HG03571 (cell line): ENCODE measurements around the gene LRRN2.
"Not testable (repeated sequence)": the region's sequence is repeated elsewhere in the genome, so short reads cannot be mapped to it uniquely, and the experiment has no call there.

ENCODE experiments used
- ATAC-seq: cut with Tn5 transposase; IDR thresholded peaks from one replicate; pipeline ENCODE4 v1.9.1; 2021; ENCODE audit not compliant: unreplicated experiment

The LRRN2 gene

DNA sequence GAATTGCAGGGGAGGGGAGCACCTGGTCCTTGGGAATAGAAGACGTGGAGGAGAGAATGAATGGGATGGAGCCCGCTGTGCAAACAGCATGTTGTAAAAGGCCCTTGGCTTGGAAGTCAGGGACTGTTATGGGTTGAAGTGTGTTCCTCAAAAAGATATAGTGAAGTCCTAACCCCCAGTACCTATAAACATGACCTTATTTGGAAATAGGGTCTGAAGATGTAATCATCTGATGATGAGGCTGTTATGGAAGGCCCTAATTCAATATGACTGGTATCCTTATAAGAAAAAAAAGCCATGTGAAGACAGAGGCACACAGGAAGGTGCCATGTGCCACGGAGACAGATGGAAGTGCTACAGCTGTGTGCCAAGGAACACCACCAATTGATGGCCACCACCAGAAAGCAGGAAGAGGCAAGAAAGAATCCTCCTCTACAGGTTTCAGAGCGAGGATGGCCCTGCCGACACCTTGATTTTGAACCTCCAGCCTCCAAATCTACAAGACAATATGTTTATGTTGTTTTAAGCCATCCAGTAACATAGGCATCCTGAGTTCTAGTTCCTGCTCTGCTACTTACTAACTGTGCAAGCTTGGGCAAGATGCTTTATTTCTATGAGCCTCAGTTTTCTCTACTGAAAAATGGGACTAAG lies 51.2 kb downstream of the LRRN2 start:
- ATAC-seq, result no peak

DNA sequence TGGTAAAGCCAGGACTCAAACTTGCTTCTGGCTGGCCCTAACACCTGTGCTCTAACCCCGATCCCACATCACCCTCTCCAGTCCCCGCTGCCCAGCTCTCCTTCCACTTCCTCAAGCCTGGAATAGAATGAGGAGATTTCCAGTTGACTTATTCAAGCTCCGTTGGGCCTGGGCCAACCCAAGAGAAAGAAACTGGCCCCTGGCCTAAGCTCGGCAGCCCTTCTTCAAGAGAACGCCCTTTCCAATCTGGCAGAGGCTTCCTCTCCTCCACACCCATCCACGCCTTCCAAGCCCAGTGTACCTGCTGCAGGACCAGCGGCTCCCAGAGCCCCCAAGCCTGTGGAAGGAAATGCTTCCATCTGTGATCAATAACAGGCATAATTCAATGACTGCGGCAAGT lies 51.9 kb downstream of the LRRN2 start:
- ATAC-seq, result no peak

DNA sequence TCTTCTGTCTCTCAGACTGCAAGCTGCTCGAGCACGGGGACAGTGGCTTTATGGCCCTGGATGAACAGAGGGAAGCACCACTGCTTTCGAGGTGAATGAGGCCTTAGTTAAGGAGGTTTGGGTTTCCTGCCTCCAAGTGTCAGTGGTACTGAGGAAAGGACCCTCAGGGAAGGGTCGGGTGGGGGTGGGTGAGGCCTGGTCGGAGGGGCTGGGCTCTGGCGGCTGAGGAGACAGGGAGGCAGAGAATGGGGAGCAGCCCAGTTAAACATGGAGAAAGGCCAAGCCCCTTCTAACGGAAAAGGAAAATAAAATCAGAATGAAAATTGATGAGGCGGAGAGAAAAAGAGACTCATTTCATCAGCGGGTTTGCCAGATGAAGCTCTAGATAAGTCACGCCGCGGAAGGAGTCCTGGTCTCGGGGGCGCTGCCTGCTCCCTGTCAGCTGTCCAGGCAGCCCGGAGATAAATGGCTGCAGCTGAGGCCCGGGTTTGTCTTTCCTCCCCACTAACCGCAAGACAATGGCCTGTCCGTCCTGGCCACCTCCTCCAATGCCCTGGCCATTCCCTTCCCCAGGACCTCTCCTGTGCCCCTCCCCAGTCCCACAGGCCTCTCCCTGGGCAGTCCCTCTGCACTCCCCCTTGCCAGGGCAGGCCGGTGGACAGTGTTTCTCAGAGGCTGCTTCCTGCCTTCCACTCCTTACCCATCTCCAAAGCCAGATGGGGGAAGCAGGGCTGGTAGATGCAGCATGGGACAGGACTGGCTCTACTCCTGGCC lies 55.2 kb downstream of the LRRN2 start:
- no peak for ATAC-seq

DNA sequence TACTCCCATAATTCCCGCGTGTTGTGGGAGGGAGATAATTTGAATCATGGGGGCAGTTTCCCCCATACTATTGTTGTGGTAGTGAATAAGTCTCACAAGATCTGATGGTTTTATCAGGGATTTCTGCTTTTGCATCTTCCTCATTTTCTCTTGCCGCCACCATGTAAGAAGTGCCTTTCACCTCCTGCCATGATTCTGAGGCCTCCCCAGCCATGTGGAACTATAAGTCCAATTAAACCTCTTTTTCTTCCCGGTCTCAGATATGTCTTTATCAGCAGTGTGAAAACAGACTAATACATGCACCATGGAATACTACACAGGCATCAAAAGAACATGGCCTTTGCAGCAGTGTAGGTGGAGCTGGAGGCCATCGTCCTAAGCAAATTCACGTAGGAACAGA lies 56.1 kb downstream of the LRRN2 start:
- not testable (repeated sequence) for ATAC-seq

DNA sequence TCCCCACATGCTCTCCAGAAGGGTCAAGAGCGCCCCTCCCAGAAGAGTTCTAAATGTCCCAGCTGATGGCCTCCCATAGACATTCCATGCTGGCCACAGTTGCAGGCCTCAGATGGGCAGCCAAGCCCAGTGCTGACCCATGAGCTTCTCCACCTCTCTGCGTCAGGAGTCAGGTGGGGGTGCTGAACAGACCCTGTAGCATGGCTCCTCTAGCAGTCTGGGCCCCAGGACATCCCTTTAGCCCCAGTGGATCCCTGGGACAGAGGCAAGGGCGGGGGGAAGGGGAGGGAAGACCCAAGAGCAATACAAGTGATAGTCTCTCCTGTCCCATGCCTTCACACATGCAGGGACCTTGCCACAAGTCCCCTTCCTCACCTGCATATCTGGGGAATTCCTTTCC lies 56.7 kb downstream of the LRRN2 start:
- ATAC-seq, result no peak

DNA sequence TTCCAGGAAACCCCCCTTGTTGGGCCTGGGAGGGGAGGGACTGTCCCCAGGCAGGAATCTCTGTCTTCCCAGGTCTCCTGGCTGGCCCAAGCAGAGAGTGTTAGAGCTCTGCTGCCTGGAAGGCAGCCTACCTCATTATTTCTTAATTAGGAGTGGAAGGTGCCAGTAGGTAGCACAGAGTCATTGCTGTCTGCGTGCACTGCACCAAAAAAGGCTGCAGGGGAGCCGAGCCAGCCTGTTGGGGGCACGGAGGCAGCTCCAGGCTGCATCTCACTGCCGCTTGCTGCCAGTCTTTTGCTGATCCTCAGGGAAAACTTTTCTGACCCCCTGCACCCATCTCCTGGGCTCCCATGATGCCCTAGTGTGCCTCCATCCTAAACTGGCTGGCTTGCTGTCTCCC lies 58.1 kb downstream of the LRRN2 start:
- ATAC-seq, result no peak

DNA sequence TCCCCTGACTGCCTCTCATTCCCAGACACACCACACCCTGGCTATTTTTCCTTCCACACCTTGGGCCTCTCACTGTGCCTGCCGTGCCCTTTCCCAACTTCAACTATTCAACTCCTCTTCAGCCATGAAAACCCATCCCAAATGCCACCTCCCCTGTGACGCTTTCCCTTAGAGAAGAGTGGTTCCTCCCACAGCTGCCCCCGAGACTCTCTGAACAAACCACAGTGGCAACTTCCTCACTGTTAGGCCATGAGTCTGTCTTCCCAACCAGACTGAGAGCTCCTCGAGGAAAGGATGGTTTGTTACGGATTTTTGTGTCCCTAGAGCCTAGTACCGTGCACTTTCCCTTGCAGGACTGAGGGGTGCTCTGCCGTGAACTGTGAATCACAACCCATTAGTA lies 59.2 kb downstream of the LRRN2 start:
- no peak for ATAC-seq

DNA sequence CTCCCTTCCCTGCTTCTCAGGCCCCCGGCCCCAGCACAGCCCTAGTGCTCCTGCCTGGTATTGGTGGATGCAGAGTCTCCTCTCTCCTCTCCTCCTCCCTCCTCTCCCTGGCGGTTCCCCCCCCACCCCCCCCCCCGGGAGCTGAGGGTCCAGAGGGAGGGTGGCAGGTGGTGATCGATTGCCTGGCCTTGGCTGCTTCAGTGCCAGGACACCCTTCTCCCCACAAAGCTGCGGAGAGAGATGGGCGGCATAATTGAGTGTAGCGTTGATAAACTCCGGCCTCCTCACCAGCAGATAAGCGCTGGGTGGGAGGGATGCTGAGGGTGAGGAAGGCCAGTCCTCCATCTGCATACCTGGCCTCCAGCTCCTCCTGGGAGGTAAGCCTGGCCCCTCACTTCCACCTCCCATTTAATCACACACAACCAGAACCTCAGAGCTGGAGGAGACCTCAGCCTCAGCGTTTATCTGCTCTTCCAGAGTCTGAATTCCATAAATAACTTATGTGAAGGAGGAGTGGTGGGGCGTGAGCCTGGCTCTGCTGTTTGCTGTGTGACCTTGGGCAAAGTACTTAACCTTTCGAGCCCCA lies 60.8 kb downstream of the LRRN2 start:
- ATAC-seq, result no peak

DNA sequence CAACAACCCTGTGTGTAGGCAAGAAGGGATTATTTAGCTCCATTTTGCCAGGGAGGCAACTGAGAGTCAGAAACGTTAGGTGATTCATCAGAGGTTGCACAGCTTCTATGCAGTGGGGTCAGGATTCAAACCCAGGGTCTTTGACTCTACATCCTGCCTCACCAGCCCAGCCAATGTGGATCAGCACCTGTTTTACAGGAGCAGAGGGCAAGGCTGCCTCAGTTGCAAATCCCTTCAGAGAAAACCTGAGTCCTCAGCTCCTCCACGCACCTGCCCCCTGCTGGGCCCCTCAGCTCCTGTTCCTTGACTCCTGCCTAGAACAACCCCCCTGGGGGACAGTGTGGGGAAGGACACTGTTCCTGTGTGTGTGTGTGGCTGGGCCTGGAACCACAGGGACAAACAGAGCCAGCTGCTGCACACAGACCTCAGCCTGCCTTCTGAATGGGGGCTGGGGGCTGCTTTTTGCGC lies 61.6 kb downstream of the LRRN2 start:
- ATAC-seq, result no peak

DNA sequence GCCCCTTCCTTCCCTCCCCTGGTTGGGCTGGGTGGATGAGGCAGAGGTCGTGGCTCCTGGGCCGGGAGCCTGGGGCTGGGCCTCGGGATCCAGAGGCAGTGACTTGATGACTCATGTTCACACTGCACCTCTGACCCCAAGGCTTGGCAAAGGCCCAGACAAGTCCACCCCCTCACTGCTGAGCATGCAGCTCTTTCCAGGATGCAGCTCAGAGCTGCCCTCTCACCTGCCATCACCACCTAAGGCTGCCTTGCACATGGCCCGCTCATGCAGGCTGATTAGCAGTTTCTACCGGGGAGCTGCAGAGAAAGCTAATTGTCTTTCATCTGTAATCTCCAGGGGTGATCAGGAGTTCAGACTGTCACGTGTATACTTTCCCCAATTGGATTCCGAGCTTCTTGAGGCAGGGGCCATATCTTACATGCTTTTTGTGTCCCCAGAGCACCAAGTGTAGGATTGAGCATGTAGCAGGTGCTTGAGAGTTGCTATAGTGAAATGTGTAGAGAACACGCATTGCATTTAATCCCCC lies 62.1 kb downstream of the LRRN2 start:
- ATAC-seq, result no peak

DNA sequence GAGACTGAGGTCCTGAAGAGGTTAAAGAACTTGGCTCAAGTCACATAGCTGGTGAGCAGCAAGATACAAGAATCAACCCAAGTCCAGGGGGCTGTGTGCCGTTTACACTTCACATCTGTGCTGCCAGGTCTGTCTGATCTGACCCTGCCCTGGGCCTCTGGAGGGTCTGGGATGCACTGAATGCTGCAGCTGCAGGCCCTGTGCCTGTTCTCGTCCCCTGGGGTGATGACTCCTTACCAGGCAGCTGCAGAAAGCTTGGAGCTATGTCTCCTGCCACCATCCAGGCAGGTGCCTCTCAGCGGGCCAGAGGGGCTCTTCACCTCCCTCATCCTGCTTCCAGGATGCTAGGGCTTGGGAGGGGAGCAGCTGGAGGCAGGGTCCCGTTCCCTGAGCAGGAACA lies 63.5 kb downstream of the LRRN2 start:
- no peak for ATAC-seq

DNA sequence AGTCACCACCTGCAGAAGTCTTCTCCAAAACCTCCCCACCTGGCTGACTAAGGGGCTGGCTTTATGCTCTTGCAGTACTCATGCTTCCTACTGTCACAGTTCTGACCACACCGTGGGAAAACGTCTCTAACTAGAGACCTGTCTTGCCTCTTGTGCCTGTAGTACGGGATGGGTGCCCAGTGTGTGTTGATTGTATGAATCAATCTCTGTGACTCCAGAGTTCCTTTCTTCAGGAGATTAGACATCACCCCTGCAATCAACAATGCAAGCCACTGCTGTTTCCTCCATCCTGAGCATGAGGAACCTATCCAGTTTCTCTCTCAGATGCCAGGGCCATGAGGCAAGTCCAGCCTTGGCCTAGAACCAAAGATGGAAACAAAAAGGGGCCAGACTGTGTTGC lies 64.1 kb downstream of the LRRN2 start:
- ATAC-seq, result no peak

DNA sequence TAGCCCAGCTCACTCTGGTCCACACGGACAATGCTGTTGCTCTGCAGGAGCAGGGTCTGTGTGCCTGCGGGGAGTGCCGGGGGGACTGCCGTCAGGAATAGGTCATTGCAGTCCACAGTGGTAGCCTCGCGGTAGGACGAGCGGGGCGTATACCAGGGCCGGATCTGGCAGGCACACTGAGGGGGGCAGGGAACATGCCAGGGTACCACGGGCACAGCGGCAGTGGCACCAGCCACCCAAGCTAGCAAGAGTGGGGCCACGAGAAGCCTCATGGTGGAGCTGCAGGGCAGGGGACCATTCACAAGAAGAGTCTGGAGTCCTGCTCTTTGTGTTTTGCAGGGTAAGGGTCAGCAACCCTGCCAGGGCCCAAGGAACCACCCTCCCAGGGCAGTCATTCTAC lies 65.8 kb downstream of the LRRN2 start:
- ATAC-seq, result no peak

DNA sequence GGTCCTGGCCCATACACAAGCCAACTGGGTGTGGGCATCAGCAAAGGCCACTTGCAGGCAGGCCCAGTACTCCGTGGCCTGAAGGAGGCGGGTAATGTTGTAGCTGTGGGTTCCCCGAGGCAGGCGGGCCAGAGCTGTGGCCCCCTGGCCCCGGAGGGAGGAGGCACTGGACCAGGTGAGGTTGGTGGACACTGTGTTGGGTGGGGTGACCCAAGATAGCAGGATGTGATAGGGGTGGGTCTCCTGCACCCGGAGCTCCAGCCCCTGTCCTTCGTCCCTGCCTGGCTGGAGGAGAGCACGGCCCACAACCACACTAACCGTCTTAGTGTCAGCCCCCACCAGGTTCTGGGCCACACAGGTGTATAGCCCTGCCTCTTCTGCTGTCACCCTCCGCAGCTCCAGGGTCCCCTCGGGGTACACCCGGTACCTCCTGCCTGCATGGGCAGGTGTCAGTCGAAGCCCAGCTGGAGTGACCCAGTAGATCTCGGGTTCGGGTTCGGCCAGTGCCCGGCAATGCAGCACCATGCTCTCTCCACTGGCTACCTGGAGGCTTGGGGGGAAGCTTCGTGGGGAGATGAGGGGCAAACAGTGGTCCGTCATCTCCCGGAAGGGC lies 67.3 kb downstream of the LRRN2 start:
- no peak for ATAC-seq

DNA sequence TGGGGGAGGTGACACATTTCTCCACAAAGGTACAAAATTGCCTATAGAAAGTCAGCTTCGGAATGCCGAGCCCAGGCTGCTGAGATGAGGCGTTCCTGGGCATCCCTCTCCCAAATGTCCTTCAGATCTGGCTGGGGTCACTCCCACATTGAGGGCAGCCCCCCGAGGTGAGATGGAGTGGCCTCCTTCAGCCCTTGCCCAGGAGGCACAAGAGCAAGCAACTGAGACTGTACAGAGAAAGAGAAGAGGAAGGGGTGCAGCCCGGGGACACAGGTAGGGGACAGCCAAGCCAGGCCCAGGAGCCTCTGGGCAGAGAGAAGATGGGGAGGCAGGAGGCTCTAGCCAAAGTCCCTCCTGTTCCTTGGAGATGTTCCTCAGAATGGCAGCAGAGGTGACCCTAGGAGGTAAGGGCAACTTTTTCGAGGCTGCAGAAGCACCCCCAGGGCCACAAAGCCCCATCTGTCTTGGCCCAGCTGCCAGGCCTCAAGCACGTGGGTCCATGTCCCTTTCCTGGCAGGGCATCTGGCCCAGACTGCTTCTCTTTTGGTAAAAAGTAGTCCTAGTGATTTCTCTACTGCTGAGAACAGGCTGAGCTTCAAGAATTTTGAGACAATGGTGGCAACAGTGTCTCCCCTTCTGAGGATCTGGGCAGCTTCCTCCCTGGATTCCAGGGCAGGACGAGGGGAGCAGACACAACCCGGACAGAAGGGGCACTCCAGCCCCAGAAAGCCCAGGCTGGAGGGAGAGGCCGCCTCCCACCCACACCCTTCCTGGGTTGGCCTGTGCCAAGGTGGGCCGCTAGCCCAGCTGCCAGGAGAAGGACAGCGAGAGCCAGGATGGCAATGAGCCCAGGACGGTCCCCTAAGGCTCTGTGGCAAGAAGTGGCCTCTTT lies 68.0 kb downstream of the LRRN2 start:
- no peak for ATAC-seq

DNA sequence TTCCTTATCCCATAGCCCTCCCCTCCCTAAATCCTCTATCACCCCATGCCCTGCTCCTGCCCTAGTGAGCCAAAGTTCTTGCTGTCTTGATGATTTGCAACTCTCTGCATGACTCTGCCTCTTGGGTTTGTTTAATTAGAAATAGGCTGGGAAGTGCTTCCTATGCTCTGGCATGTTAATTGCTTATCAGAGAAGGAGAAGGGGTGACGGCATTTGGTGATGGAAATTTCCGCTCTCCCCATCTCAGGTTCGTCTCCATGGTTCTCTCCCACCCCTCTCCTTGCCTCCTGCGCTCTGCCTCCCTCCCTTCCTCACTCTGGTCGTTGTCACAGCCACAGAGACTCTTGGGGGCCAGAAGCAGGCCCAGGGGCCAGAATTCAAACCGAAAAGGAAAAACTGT lies 68.9 kb downstream of the LRRN2 start:
- ATAC-seq, result no peak

DNA sequence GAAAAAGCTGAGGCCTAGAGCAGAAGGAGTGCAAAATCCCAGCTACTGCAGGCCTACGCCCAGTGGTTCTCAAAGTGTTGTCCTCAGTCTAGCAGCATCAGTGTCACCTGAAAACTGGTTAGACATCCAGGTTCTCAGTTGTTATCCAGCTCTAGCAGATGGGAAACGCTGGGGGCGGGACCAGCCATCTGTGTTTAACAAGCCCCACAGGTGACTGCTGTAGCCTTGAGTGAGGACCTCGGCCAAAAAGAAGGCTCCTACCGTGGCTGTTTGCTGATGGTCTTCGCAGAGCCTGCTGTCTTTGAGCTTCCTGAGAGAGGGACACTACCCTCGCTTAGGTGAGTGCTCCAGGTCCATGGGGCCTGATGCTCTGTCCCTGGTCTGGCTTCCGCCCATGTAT lies 69.7 kb downstream of the LRRN2 start:
- no peak for ATAC-seq

DNA sequence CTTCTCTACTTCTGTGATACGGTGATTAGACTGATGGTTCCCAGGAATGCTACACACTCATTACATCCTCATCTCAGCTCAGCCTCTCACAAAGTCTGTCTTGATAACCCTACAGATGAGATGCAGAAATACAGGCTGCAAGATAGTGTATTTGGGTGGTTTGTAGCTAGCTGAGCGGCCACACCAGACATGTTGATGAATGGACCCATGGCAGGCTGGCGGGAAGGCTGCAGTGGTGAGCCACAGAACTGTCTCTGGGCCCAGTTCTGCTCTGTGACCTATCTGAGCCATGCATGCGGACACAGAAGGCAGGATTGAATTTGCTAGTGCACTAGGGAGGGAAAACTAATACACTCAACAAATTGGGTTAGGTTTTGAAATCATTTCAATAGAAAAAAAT lies 71.9 kb downstream of the LRRN2 start:
- ATAC-seq, result no peak

DNA sequence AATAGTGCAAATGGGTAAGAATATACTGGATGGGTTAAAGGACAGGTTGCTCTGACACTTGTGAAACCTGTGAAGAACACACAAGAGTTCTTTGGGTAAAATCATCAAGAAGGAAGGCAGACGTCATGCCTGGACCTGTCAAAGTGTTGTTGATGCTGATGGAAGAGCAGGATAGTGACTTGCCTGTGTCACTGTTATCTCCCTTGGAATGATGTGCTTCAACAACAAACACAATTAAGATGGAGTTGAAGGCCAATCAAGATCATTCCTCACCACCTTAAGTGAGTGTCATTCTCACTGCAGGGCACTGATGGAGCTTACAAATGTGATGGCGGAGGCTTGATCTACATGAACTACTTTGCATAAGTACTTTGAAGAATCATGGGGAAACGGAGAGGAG lies 73.2 kb downstream of the LRRN2 start:
- no peak for ATAC-seq

DNA sequence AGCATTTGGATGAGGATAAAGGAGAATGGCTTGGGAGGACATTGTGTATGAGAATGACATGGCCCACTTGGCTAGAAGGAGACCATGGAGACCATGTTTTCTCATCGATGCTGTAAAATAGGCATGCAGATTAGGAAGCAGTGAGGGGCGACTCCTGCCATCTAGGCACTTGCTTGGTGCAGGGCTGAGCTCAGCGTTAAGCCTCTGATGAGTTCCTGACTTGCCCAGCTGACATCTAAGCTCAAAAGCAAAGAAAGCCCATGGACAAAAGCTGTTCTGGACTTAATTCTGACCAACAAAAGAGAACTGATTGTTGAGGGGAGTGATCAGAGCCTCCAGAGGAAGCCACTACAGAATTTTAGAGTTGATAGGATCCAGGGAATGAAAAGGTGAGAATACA lies 74.5 kb downstream of the LRRN2 start:
- ATAC-seq, result no peak

DNA sequence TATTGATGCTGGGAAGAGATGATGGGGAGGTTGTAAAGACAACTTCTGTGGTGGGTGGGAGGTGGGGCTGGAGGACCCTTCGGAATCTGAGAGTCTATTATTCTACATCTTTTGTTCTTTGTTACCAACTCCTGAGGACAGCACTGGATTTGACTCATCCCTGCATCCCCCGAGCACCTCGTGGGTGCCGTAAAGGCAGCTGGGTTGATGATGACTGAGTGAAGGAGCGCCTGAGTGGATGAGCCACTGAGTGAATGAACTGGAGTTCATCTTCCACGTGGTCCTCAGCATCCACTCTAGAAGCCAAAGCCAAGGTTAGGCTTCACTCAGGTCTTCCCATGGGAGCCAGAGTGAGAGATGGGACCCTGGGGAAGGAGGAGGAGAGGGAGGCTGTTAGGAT lies 77.6 kb downstream of the LRRN2 start:
- no peak for ATAC-seq
